ENCODE measurements around the gene SDHAF2.

Gene SDHAF2

GRCh38 chr11:61401573-61401972 is 28.4 kb upstream of the SDHAF2 start:
- ChIA-PET CTCF (interaction anchor here (1.8 to 2.4 kb wide), 4 partner anchors 9 to 65 kb away, joined by 4 to 15 read pairs (median 12); partner anchors contain the start of gene TMEM216), POLR2A (interaction anchor here (1.3 to 2.5 kb wide), 3 partner anchors 9 to 40 kb away, joined by 3 to 18 read pairs (median 12); partner anchors contain the start of genes CPSF7, CYB561A3, SDHAF2 and TMEM216)
- no peaks in the 10 kb centered on the region for H3K4me1 ChIP-seq (ENCODE audit: control insufficient read depth, insufficient read depth, low read length)
- H3K9me3 ChIP-seq (ENCODE audit: control insufficient read depth, insufficient read depth, low read depth, low read length): no peaks in the 10 kb centered on the region
- peaks cover 6 to 61% of the 10 kb centered on the region in 2 experiments for H3K36me3 ChIP-seq (ENCODE audit: control insufficient read depth in 2 of 2, insufficient read depth in 1 of 2, low read length in 2 of 2)
- no peak overlapping the region for H3K27ac ChIP-seq (ENCODE audit: extremely low read depth, low read depth, low read length)
- H3K4me3 ChIP-seq (ENCODE audit: low read depth, low read length): no peak overlapping the region
- no peak for TF ChIP-seq ZEB2 (tag by site-specific recombination; IDR thresholded peaks at IDR 0.05)
- no peak for TF ChIP-seq KLF16 (tag by site-specific recombination; IDR thresholded peaks at IDR 0.05)
- TF ChIP-seq ZBTB44 (tag by site-specific recombination; IDR thresholded peaks at IDR 0.05): no peak
- no peak for TF ChIP-seq ZNF274 (IDR thresholded peaks at IDR 0.05; ENCODE audit: low read length)
- TF ChIP-seq ZNF274 (tag by site-specific recombination; IDR thresholded peaks at IDR 0.05; ENCODE audit: borderline replicate concordance): no peak
- TF ChIP-seq ZNF311 (tag by site-specific recombination; IDR thresholded peaks at IDR 0.05; ENCODE audit: borderline replicate concordance): no peak
- no peak for TF ChIP-seq ZBTB48 (tag by site-specific recombination; IDR thresholded peaks at IDR 0.05)
- no peak for TF ChIP-seq ZNF510 (tag by site-specific recombination; IDR thresholded peaks at IDR 0.05; ENCODE audit: insufficient replicate concordance)
- TF ChIP-seq TRIM28 (IDR thresholded peaks at IDR 0.05; ENCODE audit: borderline replicate concordance, low read length): no peak
- TF ChIP-seq OVOL3 (tag by site-specific recombination; IDR thresholded peaks at IDR 0.05): no peak
- TF ChIP-seq ZNF169 (tag by site-specific recombination; IDR thresholded peaks at IDR 0.05): no peak
- no peak for TF ChIP-seq ZNF221 (tag by site-specific recombination; IDR thresholded peaks at IDR 0.05; ENCODE audit: borderline replicate concordance)
- TF ChIP-seq HIC1 (tag by site-specific recombination; IDR thresholded peaks at IDR 0.05): no peak
- no peak for TF ChIP-seq ZNF146 (tag by site-specific recombination; IDR thresholded peaks at IDR 0.05)
- TF ChIP-seq ZNF747 (tag by site-specific recombination; IDR thresholded peaks at IDR 0.05): no peak

- CTCF ChIA-PET: interaction anchor here (1.2 kb wide), 1 partner anchor 11 kb away, joined by 4 read pairs; the partner anchor contains the start of gene TMEM216
- Histone ChIP-seq H3K36me3 (ENCODE audit: control insufficient read depth in 2 of 2, insufficient read depth in 1 of 2, low read length in 2 of 2) (peaks cover 14 to 82% of the 10 kb centered on the region in 2 experiments), H3K9me3 (ENCODE audit: control insufficient read depth, insufficient read depth, low read depth, low read length) (no peaks in the 10 kb centered on the region), H3K4me1 (ENCODE audit: control insufficient read depth, insufficient read depth, low read length) (no peaks in the 10 kb centered on the region), H3K27ac (ENCODE audit: extremely low read depth, low read depth, low read length) (no peak overlapping the region), H3K4me3 (ENCODE audit: low read depth, low read length) (no peak overlapping the region)
- POLR2A ChIA-PET: no interaction called here
- no peak for TF ChIP-seq ZNF121 (tag by site-specific recombination; IDR thresholded peaks at IDR 0.05)
- TF ChIP-seq WT1 (tag by site-specific recombination; IDR thresholded peaks at IDR 0.05): no peak
- no peak for TF ChIP-seq YY2 (tag by site-specific recombination; IDR thresholded peaks at IDR 0.05)
- no peak for TF ChIP-seq ZSCAN23 (tag by site-specific recombination; IDR thresholded peaks at IDR 0.05)
- no peak for TF ChIP-seq ZNF626 (tag by site-specific recombination; IDR thresholded peaks at IDR 0.05)
- no peak for TF ChIP-seq ZXDB (tag by site-specific recombination; IDR thresholded peaks at IDR 0.05)
- TF ChIP-seq ZNF658 (tag by site-specific recombination; IDR thresholded peaks at IDR 0.05): no peak
- no peak for TF ChIP-seq GLI4 (tag by site-specific recombination; IDR thresholded peaks at IDR 0.05)
- no peak for TF ChIP-seq GLI2 (tag by site-specific recombination; IDR thresholded peaks at IDR 0.05; ENCODE audit: borderline replicate concordance, low read depth)
- TF ChIP-seq ZNF16 (tag by site-specific recombination; IDR thresholded peaks at IDR 0.05; ENCODE audit: low read depth): no peak
- TF ChIP-seq ZNF791 (tag by site-specific recombination; IDR thresholded peaks at IDR 0.05): no peak
- TF ChIP-seq SETDB1 (IDR thresholded peaks at IDR 0.05; ENCODE audit: insufficient read length, low read length): no peak
- TF ChIP-seq MEIS1 (CRISPR knock-in tag; IDR thresholded peaks at IDR 0.05; ENCODE audit: borderline replicate concordance): no peak
- TF ChIP-seq ZNF354C (tag by site-specific recombination; IDR thresholded peaks at IDR 0.05; ENCODE audit: borderline replicate concordance, low read depth): no peak
- TF ChIP-seq MZF1 (tag by site-specific recombination; IDR thresholded peaks at IDR 0.05; ENCODE audit: borderline replicate concordance): no peak
- no peak for TF ChIP-seq ZBTB10 (tag by site-specific recombination; IDR thresholded peaks at IDR 0.05)
- TF ChIP-seq ZNF549 (tag by site-specific recombination; IDR thresholded peaks at IDR 0.05): no peak
- TF ChIP-seq HOXC10 (CRISPR knock-in tag; IDR thresholded peaks at IDR 0.05): no peak
Observed at GRCh38 chr11:61403658-61404057, 26.3 kb upstream of the SDHAF2 start.

All from HEK293 (cell line).